ENCODE data around the gene CAPS. TPM values are rescaled to one million over a fixed set of nuclear protein-coding genes. Genes with fewer than 3 reads are reported as not detected.
A peak's percentile ranks its signal among the peaks of the same experiment; 100 is the strongest.

The CAPS gene
- polyA plus RNA-seq, 1 donor (not counting 4 experiments of a cell fraction or from before 2014, with no cell fraction given): 2.7 TPM

DNA sequence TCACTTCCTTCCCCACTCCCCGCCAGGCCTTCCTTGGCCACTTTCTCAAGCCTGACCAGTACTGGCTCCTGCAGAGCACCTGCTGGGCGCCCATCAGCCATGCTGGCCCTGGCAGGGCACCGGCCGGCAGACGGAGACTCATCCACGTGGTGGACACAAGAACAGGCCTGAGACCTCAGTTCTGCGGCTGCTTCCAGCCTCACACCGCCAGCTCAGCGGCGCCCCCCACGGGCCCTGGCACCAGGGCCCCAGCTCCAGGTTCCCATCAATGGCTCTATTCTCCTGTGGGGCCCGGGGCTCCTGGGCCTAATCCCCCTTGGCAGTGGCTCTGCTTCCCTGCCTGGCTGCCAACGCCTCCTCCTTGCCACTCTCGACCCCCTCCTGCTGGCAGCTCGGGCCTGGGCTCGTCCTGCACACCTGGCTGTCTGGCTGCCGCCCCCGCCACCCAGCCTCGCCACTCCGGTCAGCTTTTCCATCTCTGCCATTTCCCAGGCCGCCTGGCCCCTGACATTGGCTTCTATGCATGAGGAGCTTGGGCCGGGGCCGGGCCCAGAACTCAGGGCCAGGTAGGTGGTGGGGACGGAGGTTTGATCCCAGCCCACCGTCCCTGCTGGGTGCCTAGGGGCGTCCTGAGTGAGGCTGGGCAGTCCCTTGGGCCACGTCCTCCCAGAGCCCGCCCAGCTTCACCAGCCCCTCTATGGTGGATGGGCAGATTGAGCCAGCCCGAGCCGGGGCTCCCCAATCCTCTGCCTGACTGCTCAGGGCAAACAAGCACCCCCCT lies 16.7 kb upstream of the CAPS start:
- Histone ChIP-seq H3K27me3 (ENCODE audit: control insufficient read depth, extremely low read depth, insufficient read depth, low read length) (no peaks in the 10 kb centered on the region), H3K9ac (ENCODE audit: control insufficient read depth, extremely low read depth, insufficient read depth, low read length) (no peak overlapping the region), H4K20me1 (ENCODE audit: control insufficient read depth, extremely low read depth, insufficient read depth, low read length) (peaks cover 2% of the 10 kb centered on the region), H3K36me3 (ENCODE audit: control insufficient read depth in 2 of 2, extremely low read depth in 1 of 2, insufficient read depth in 2 of 2, low read length in 2 of 2) (peaks cover 17 to 22% of the 10 kb centered on the region in 2 experiments), H3K9me1 (ENCODE audit: control insufficient read depth, extremely low read depth, insufficient read depth, low read length) (no peaks in the 10 kb centered on the region), H3K27ac (ENCODE audit: control insufficient read depth, insufficient read depth, low read length) (no peak overlapping the region), H3K79me2 (ENCODE audit: control insufficient read depth, insufficient read depth, low read length) (peaks cover 36% of the 10 kb centered on the region), H3K4me3 (ENCODE audit: control insufficient read depth in 2 of 3, extremely low read depth in 1 of 3, insufficient read depth in 2 of 3, low read depth in 1 of 3, low read length in 3 of 3) (no peak overlapping the region), H3K9me3 (ENCODE audit: control insufficient read depth, low read depth, low read length) (no peaks in the 10 kb centered on the region), H3K4me1 (ENCODE audit: control insufficient read depth, extremely low read depth, insufficient read depth, low read length) (peaks cover 18% of the 10 kb centered on the region), H2AFZ (ENCODE audit: control insufficient read depth, low read length) (no peak overlapping the region), H3K4me2 (ENCODE audit: control insufficient read depth, extremely low read depth, insufficient read depth, low read depth, low read length) (no peak overlapping the region)
- no peak for DNase-seq (ENCODE audit: low read depth, low spot score)
- no peak for FAIRE-seq
- TF ChIP-seq EZH2 (IDR thresholded peaks at IDR 0.05; ENCODE audit: low read length): no peak
- TF ChIP-seq, protein P1, sequence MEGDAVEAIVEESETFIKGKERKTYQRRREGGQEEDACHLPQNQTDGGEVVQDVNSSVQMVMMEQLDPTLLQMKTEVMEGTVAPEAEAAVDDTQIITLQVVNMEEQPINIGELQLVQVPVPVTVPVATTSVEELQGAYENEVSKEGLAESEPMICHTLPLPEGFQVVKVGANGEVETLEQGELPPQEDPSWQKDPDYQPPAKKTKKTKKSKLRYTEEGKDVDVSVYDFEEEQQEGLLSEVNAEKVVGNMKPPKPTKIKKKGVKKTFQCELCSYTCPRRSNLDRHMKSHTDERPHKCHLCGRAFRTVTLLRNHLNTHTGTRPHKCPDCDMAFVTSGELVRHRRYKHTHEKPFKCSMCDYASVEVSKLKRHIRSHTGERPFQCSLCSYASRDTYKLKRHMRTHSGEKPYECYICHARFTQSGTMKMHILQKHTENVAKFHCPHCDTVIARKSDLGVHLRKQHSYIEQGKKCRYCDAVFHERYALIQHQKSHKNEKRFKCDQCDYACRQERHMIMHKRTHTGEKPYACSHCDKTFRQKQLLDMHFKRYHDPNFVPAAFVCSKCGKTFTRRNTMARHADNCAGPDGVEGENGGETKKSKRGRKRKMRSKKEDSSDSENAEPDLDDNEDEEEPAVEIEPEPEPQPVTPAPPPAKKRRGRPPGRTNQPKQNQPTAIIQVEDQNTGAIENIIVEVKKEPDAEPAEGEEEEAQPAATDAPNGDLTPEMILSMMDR (optimal IDR thresholded peaks at IDR 0.05 in 1 of 3, IDR thresholded peaks at IDR 0.05 in 1 of 3, conservative IDR thresholded peaks at IDR 0.05 in 1 of 3; ENCODE audit: extremely low read depth in 1 of 3, insufficient read depth in 2 of 3, low read length in 3 of 3): peak in 2 of 3 experiments; percentile 10 to 11
- dilution Hi-C loops (cut with MboI; ENCODE audit: extremely low pct_ligation_motif_present, low sequenced_read_pairs): no loop called here

DNA sequence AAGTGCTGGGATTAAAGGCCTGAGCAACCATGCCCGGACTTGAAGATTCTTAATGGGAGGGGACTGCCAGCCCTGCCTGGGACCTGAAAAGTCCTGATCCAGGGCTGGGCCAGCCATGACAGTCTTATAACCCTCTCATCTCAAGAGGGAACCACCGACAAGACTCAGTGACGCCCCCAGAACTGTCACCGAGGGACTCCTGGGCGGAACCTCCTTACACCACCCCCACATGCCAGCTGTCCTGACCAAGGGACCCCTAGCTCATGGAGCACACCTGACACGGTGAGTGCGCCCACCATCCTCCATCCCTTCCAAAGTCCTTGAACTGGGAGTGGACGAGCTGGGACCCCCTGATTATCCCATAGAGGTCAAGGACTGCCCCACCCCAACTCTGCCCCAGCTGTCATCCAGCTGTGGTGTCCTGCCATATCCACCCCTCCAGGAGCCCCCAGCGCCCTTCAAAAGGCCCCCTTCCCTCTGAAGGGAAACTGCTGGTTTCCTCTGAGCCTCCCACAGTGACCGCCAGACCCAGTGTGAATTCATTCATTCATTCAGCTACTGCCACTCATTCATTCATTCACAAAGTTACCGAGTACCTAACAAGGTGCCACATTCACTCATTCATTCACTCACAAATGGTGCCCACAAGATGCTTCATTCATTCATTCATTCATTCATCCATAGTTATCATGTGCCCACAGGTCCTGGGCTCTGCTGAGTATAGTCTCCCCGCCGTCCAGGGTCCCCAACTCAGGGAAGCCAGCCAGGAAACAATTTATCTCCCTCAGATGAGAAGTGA lies 14.1 kb upstream of the CAPS start:
- Histone ChIP-seq H3K79me2 (ENCODE audit: control insufficient read depth, insufficient read depth, low read length) (peaks cover 47% of the 10 kb centered on the region), H3K9me1 (ENCODE audit: control insufficient read depth, extremely low read depth, insufficient read depth, low read length) (no peaks in the 10 kb centered on the region), H3K9ac (ENCODE audit: control insufficient read depth, extremely low read depth, insufficient read depth, low read length) (no peak overlapping the region), H3K4me1 (ENCODE audit: control insufficient read depth, extremely low read depth, insufficient read depth, low read length) (peaks cover 5% of the 10 kb centered on the region), H3K9me3 (ENCODE audit: control insufficient read depth, low read depth, low read length) (no peaks in the 10 kb centered on the region), H4K20me1 (ENCODE audit: control insufficient read depth, extremely low read depth, insufficient read depth, low read length) (peaks cover 2% of the 10 kb centered on the region), H2AFZ (ENCODE audit: control insufficient read depth, low read length) (no peak overlapping the region), H3K36me3 (ENCODE audit: control insufficient read depth in 2 of 2, extremely low read depth in 1 of 2, insufficient read depth in 2 of 2, low read length in 2 of 2) (peaks cover 15 to 22% of the 10 kb centered on the region in 2 experiments), H3K4me3 (ENCODE audit: control insufficient read depth in 2 of 3, extremely low read depth in 1 of 3, insufficient read depth in 2 of 3, low read depth in 1 of 3, low read length in 3 of 3) (no peak overlapping the region), H3K27ac (ENCODE audit: control insufficient read depth, insufficient read depth, low read length) (no peak overlapping the region), H3K4me2 (ENCODE audit: control insufficient read depth, extremely low read depth, insufficient read depth, low read depth, low read length) (no peak overlapping the region), H3K27me3 (ENCODE audit: control insufficient read depth, extremely low read depth, insufficient read depth, low read length) (no peaks in the 10 kb centered on the region)
- FAIRE-seq (no peak), DNase-seq (ENCODE audit: low read depth, low spot score) (no peak)
- dilution Hi-C loops (cut with MboI; ENCODE audit: extremely low pct_ligation_motif_present, low sequenced_read_pairs): no loop called here
- TF ChIP-seq, protein P1 (optimal IDR thresholded peaks at IDR 0.05 in 1 of 3, IDR thresholded peaks at IDR 0.05 in 1 of 3, conservative IDR thresholded peaks at IDR 0.05 in 1 of 3; ENCODE audit: extremely low read depth in 1 of 3, insufficient read depth in 2 of 3, low read length in 3 of 3): no peak
- TF ChIP-seq EZH2 (IDR thresholded peaks at IDR 0.05; ENCODE audit: low read length): no peak

All from keratinocyte (primary cell).